Fibroblast of villous mesenchyme (primary cell): ENCODE results near the gene IFNL1. TPM values are rescaled to one million over a fixed set of nuclear protein-coding genes. Genes with fewer than 3 reads are reported as not detected.

ENCODE experiments used
- DNase-seq: peaks from one replicate; pipeline ENCODE4 v3.0.0-alpha.2; 2010; ENCODE audit warnings: low read depth
- H3K4me3 ChIP-seq: 2 replicates; pipeline ENCODE4 v1.5.1; 2011; ENCODE audit warnings: low read depth, mild to moderate bottlenecking, low read length
- CTCF ChIP-seq: IDR thresholded peaks from 2 replicates; pipeline ENCODE4 v1.5.1; 2012; ENCODE audit warnings: low read depth, mild to moderate bottlenecking, low read length; ENCODE audit not compliant: insufficient read depth
- small RNA-seq: library from RNA; depleted of rRNA; stranded (forward); fragments of <200 nt; gene quantifications from one replicate; pipeline ENCODE3, GENCODE V24; 2012
- total RNA-seq: library from RNA; depleted of rRNA; stranded (reverse); fragments of >200 nt; gene quantifications from 2 replicates; pipeline ENCODE4 v1.2.3, GENCODE V29; 2012

Gene IFNL1
- total RNA-seq, 1 donor = not detected

- no peak for DNase-seq
- TF ChIP-seq CTCF = no peak
- peak overlapping the region; percentile 90 for H3K4me3 ChIP-seq
Measured at GRCh38 chr19:39342647-39343305, 46.6 kb downstream of the IFNL1 start.

- DNase-seq = no peak
- peak; percentile 27 for TF ChIP-seq CTCF
- no peak overlapping the region for H3K4me3 ChIP-seq
Measured at GRCh38 chr19:39345956-39346355, 49.7 kb downstream of the IFNL1 start.

GRCh38 chr19:39347332-39348164 lies 51.3 kb downstream of the IFNL1 start:
- TF ChIP-seq CTCF = no peak
- H3K4me3 ChIP-seq = no peak overlapping the region
- DNase-seq = peak; percentile 52

Small RNA genes within 50 kb of the gene (small RNA-seq; reads per million reads assigned to genes)
- 0.28 reads per million for gene AC011445.2

Other genes starting within 250 kb of the IFNL1 start
- not detected in 2 replicates for gene ACP7, start 212.0 kb upstream of the IFNL1 start, total RNA-seq
- 6.8 and 9.5 TPM in 2 replicates for gene PAK4, start 170.6 kb upstream of the IFNL1 start, total RNA-seq
- not detected in 2 replicates for gene NCCRP1, start 99.4 kb upstream of the IFNL1 start, total RNA-seq
- not detected in 2 replicates for gene SYCN, start 92.1 kb upstream of the IFNL1 start, total RNA-seq
- not detected in 2 replicates for gene IFNL3, start 51.4 kb upstream of the IFNL1 start, total RNA-seq
- not detected in 2 replicates for gene IFNL4, start 47.6 kb upstream of the IFNL1 start, total RNA-seq
- gene IFNL2, start 28.0 kb upstream of the IFNL1 start, total RNA-seq = not detected in 2 replicates
- gene LRFN1, start 24.5 kb downstream of the IFNL1 start, total RNA-seq = under 0.01 TPM in 1 of 2 replicates, not detected in the other
- gene GMFG, start 39.6 kb downstream of the IFNL1 start, total RNA-seq = 0.86 and 1.6 TPM in 2 replicates
- gene SAMD4B, start 46.0 kb downstream of the IFNL1 start, total RNA-seq = 38.0 and 45.7 TPM in 2 replicates
- gene PAF1, start 94.7 kb downstream of the IFNL1 start, total RNA-seq = 29.6 and 33.2 TPM in 2 replicates
- 22.0 and 22.2 TPM in 2 replicates for gene MED29, start 95.0 kb downstream of the IFNL1 start, total RNA-seq
- 5.8 and 8.6 TPM in 2 replicates for gene ZFP36, start 110.4 kb downstream of the IFNL1 start, total RNA-seq
- gene PLEKHG2, start 116.3 kb downstream of the IFNL1 start, total RNA-seq = 25.0 and 39.3 TPM in 2 replicates
- gene RPS16, start 139.5 kb downstream of the IFNL1 start, total RNA-seq = 43.2 and 48.3 TPM in 2 replicates
- gene SUPT5H, start 149.2 kb downstream of the IFNL1 start, total RNA-seq = 71.8 and 80.7 TPM in 2 replicates
- gene TIMM50, start 184.4 kb downstream of the IFNL1 start, total RNA-seq = 48.8 and 49.6 TPM in 2 replicates
- under 0.01 and 0.43 TPM in 2 replicates for gene DLL3, start 202.5 kb downstream of the IFNL1 start, total RNA-seq
- gene SELENOV, start 218.7 kb downstream of the IFNL1 start, total RNA-seq = not detected in 2 replicates
- 4.3 and 4.5 TPM in 2 replicates for gene EID2B, start 236.4 kb downstream of the IFNL1 start, total RNA-seq
- 8.4 and 10.8 TPM in 2 replicates for gene EID2, start 243.8 kb downstream of the IFNL1 start, total RNA-seq